ENCODE results near the gene QPCTL.
"Not testable (repeated sequence)": the region's sequence is repeated elsewhere in the genome, so short reads cannot be mapped to it uniquely, and the experiment has no call there.

DNA sequence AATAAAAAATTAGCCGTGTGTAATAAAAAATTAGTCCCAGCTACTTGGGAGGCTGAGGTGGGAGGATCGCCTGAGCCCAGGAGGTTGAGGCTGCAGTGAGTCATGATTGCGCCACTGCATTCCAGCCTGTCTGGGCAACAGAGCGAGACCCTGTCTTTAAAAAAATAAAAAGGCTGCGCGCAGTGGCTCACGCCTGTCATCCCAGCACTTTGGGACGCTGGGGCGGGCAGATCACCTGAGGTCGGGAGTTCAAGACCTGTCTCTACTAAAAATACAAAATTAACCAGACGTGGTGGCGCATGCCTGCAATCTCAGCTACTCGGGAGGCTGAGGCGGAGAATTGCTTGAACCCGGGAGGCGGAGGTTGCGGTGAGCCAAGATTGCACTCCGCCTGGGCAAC is 36.2 kb downstream of the QPCTL start:
- TF ChIP-seq CTCF (conservative IDR thresholded peaks at IDR 0.05; ENCODE audit: low read depth, low read length); POLR2A (IDR thresholded peaks at IDR 0.05; ENCODE audit: low read depth, low read length); BHLHE40 (IDR thresholded peaks at IDR 0.05; ENCODE audit: low read depth, low read length); RAD21 (IDR thresholded peaks at IDR 0.05; ENCODE audit: low read length); MAZ (IDR thresholded peaks at IDR 0.05; ENCODE audit: borderline replicate concordance, low read depth, low read length); MXI1 (IDR thresholded peaks at IDR 0.05; ENCODE audit: borderline replicate concordance, low read depth, low read length); SMC3 (IDR thresholded peaks at IDR 0.05; ENCODE audit: low read depth, low read length); FOS (IDR thresholded peaks at IDR 0.05; ENCODE audit: low read depth, low read length); RCOR1 (IDR thresholded peaks at IDR 0.05; ENCODE audit: insufficient replicate concordance, low read length); NFE2L2 (IDR thresholded peaks at IDR 0.05; ENCODE audit: low read depth, low read length): not testable (repeated sequence)
- 0 out of 2 replicates have a peak, but pooled peaks have one; percentile 31 for TF ChIP-seq CEBPB (IDR thresholded peaks at IDR 0.05; ENCODE audit: low read depth, low read length)
- TF ChIP-seq, protein P1, sequence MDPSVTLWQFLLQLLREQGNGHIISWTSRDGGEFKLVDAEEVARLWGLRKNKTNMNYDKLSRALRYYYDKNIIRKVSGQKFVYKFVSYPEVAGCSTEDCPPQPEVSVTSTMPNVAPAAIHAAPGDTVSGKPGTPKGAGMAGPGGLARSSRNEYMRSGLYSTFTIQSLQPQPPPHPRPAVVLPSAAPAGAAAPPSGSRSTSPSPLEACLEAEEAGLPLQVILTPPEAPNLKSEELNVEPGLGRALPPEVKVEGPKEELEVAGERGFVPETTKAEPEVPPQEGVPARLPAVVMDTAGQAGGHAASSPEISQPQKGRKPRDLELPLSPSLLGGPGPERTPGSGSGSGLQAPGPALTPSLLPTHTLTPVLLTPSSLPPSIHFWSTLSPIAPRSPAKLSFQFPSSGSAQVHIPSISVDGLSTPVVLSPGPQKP (IDR thresholded peaks at IDR 0.05; ENCODE audit: borderline replicate concordance, low read depth, low read length), result not testable (repeated sequence)
- TF ChIP-seq, protein P2, sequence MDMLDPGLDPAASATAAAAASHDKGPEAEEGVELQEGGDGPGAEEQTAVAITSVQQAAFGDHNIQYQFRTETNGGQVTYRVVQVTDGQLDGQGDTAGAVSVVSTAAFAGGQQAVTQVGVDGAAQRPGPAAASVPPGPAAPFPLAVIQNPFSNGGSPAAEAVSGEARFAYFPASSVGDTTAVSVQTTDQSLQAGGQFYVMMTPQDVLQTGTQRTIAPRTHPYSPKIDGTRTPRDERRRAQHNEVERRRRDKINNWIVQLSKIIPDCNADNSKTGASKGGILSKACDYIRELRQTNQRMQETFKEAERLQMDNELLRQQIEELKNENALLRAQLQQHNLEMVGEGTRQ (IDR thresholded peaks at IDR 0.05; ENCODE audit: low read depth, low read length), result not testable (repeated sequence)

Data from IMR-90 (cell line).